NCI-H2107 treated with DMSO at 0.1 percent for 48 hours (cell line): ENCODE measurements around the gene RBBP4.
A peak's percentile ranks its signal among the peaks of the same experiment; 100 is the strongest.
"Not testable (repeated sequence)": the region's sequence is repeated elsewhere in the genome, so short reads cannot be mapped to it uniquely, and the experiment has no call there.

Experiments
- DNase-seq: peaks from one replicate; lab custom pipeline; 2025; ENCODE audit not compliant: unreplicated experiment; lab: John Stamatoyannopoulos, UW

The RBBP4 gene

GRCh38 chr1:32685498-32685897, 34.5 kb downstream of the RBBP4 start:
- no peak for DNase-seq

GRCh38 chr1:32686387-32686786, 35.4 kb downstream of the RBBP4 start:
- DNase-seq, result no peak

- DNase-seq, result no peak
Measured at GRCh38 chr1:32693455-32694174, 42.6 kb downstream of the RBBP4 start.

GRCh38 chr1:32695098-32695904, 44.3 kb downstream of the RBBP4 start:
- DNase-seq, result no peak

GRCh38 chr1:32696041-32696440, 45.0 kb downstream of the RBBP4 start:
- no peak for DNase-seq

- DNase-seq, result not testable (repeated sequence)
Measured at GRCh38 chr1:32696996-32697395, 46.0 kb downstream of the RBBP4 start.

- no peak for DNase-seq
Measured at GRCh38 chr1:32701421-32701911, 50.5 kb downstream of the RBBP4 start.

GRCh38 chr1:32701951-32702598, 51.1 kb downstream of the RBBP4 start:
- DNase-seq, result no peak

- DNase-seq, result no peak
Measured at GRCh38 chr1:32702599-32703478, 51.8 kb downstream of the RBBP4 start, which contains the start of gene SYNC. TSS of gene SYNC (minus strand) at chr1:32702770. CDS start at chr1:32702660, 110 bp downstream.

- no peak for DNase-seq
Measured at GRCh38 chr1:32703479-32704291, 52.7 kb downstream of the RBBP4 start.

- no peak for DNase-seq
Measured at GRCh38 chr1:32705516-32705915, 54.5 kb downstream of the RBBP4 start.

- no peak for DNase-seq
Measured at GRCh38 chr1:32706491-32706890, 55.5 kb downstream of the RBBP4 start.

GRCh38 chr1:32709075-32709474, 58.1 kb downstream of the RBBP4 start:
- DNase-seq, result no peak

- no peak for DNase-seq
Measured at GRCh38 chr1:32709476-32709875, 58.5 kb downstream of the RBBP4 start.

GRCh38 chr1:32711221-32711620, 60.2 kb downstream of the RBBP4 start:
- DNase-seq, result not testable (repeated sequence)

GRCh38 chr1:32713081-32713480, 62.1 kb downstream of the RBBP4 start:
- DNase-seq, result no peak

GRCh38 chr1:32714277-32714676, 63.3 kb downstream of the RBBP4 start:
- no peak for DNase-seq

- DNase-seq, result no peak
Measured at GRCh38 chr1:32715901-32716311, 64.9 kb downstream of the RBBP4 start.

GRCh38 chr1:32716312-32717148, 65.5 kb downstream of the RBBP4 start:
- DNase-seq, result peak; percentile 96
